ENCODE data around the gene MMP21. TPM values are rescaled to one million over a fixed set of nuclear protein-coding genes. Genes with fewer than 3 reads are reported as not detected.

Gene MMP21
- total and polyA plus RNA-seq, 2 donors (not counting 1 experiment from before 2014, with no cell fraction given), result 0.05 to 0.17 TPM

- H3K4me2 ChIP-seq (ENCODE audit: extremely low read depth, insufficient read depth, low read length), result no peak overlapping the region
- H3K9me3 ChIP-seq (ENCODE audit: control insufficient read depth, insufficient read depth, low read depth, low read length), result no peaks in the 10 kb centered on the region
- no peak overlapping the region for H3K9ac ChIP-seq (ENCODE audit: insufficient read depth, low read length)
- H3K27me3 ChIP-seq (ENCODE audit: control insufficient read depth, insufficient read depth, low read length), result no peaks in the 10 kb centered on the region
- no peaks in the 10 kb centered on the region for H4K20me1 ChIP-seq (ENCODE audit: control insufficient read depth, extremely low read depth, insufficient read depth, low read length)
- no peaks in the 10 kb centered on the region for H3K79me2 ChIP-seq (ENCODE audit: control insufficient read depth, insufficient read depth, low read length)
- no peak for TF ChIP-seq EZH2 (IDR thresholded peaks at IDR 0.05; ENCODE audit: low read length, missing control alignments)
- TF ChIP-seq CTCF (conservative IDR thresholded peaks at IDR 0.05 in 1 of 2, IDR thresholded peaks at IDR 0.05 in 1 of 2; ENCODE audit: low read depth in 1 of 2, low read length in 2 of 2), result no peak
- no peak overlapping the region for H3K4me3 ChIP-seq (replicated peaks in 1 of 4; ENCODE audit: control extremely low read depth in 1 of 4, insufficient read depth in 1 of 4, low read depth in 3 of 4, low read length in 4 of 4)
- H3K4me1 ChIP-seq (ENCODE audit: control insufficient read depth, extremely low read depth, insufficient read depth, low read length), result no peaks in the 10 kb centered on the region
- H3K36me3 ChIP-seq (ENCODE audit: control insufficient read depth, insufficient read depth, low read length), result peaks cover 5% of the 10 kb centered on the region
- no peak overlapping the region for H3K27ac ChIP-seq (ENCODE audit: insufficient read depth, low read length)
- no peak overlapping the region for H2AFZ ChIP-seq (ENCODE audit: low read length)
- DNase-seq (ENCODE audit: low read depth in 2 of 2), result no peak
Measured at GRCh38 chr10:125738206-125738605, 37.4 kb downstream of the MMP21 start.

- no peaks in the 10 kb centered on the region for H4K20me1 ChIP-seq (ENCODE audit: control insufficient read depth, extremely low read depth, insufficient read depth, low read length)
- H3K79me2 ChIP-seq (ENCODE audit: control insufficient read depth, insufficient read depth, low read length), result no peaks in the 10 kb centered on the region
- no peak overlapping the region for H3K27ac ChIP-seq (ENCODE audit: insufficient read depth, low read length)
- H3K36me3 ChIP-seq (ENCODE audit: control insufficient read depth, insufficient read depth, low read length), result peaks cover 3% of the 10 kb centered on the region
- no peak overlapping the region for H3K4me3 ChIP-seq (replicated peaks in 1 of 4; ENCODE audit: control extremely low read depth in 1 of 4, insufficient read depth in 1 of 4, low read depth in 3 of 4, low read length in 4 of 4)
- no peak overlapping the region for H3K4me2 ChIP-seq (ENCODE audit: extremely low read depth, insufficient read depth, low read length)
- H3K27me3 ChIP-seq (ENCODE audit: control insufficient read depth, insufficient read depth, low read length), result no peaks in the 10 kb centered on the region
- no peak for DNase-seq (ENCODE audit: low read depth in 2 of 2)
- no peaks in the 10 kb centered on the region for H3K9me3 ChIP-seq (ENCODE audit: control insufficient read depth, insufficient read depth, low read depth, low read length)
- TF ChIP-seq CTCF (conservative IDR thresholded peaks at IDR 0.05 in 1 of 2, IDR thresholded peaks at IDR 0.05 in 1 of 2; ENCODE audit: low read depth in 1 of 2, low read length in 2 of 2) (peak in 1 of 2 donors; percentile 19), EZH2 (IDR thresholded peaks at IDR 0.05; ENCODE audit: low read length, missing control alignments) (no peak)
- no peak overlapping the region for H2AFZ ChIP-seq (ENCODE audit: low read length)
- no peaks in the 10 kb centered on the region for H3K4me1 ChIP-seq (ENCODE audit: control insufficient read depth, extremely low read depth, insufficient read depth, low read length)
- no peak overlapping the region for H3K9ac ChIP-seq (ENCODE audit: insufficient read depth, low read length)
Measured at GRCh38 chr10:125734823-125735222, 40.8 kb downstream of the MMP21 start.

GRCh38 chr10:125734148-125734547 lies 41.5 kb downstream of the MMP21 start:
- H3K27me3 ChIP-seq (ENCODE audit: control insufficient read depth, insufficient read depth, low read length), result no peaks in the 10 kb centered on the region
- no peaks in the 10 kb centered on the region for H3K4me1 ChIP-seq (ENCODE audit: control insufficient read depth, extremely low read depth, insufficient read depth, low read length)
- H3K9me3 ChIP-seq (ENCODE audit: control insufficient read depth, insufficient read depth, low read depth, low read length), result no peaks in the 10 kb centered on the region
- H4K20me1 ChIP-seq (ENCODE audit: control insufficient read depth, extremely low read depth, insufficient read depth, low read length), result no peaks in the 10 kb centered on the region
- H2AFZ ChIP-seq (ENCODE audit: low read length), result no peak overlapping the region
- no peak overlapping the region for H3K27ac ChIP-seq (ENCODE audit: insufficient read depth, low read length)
- peaks cover 9% of the 10 kb centered on the region for H3K36me3 ChIP-seq (ENCODE audit: control insufficient read depth, insufficient read depth, low read length)
- no peak overlapping the region for H3K9ac ChIP-seq (ENCODE audit: insufficient read depth, low read length)
- H3K79me2 ChIP-seq (ENCODE audit: control insufficient read depth, insufficient read depth, low read length), result no peaks in the 10 kb centered on the region
- no peak overlapping the region for H3K4me3 ChIP-seq (replicated peaks in 1 of 4; ENCODE audit: control extremely low read depth in 1 of 4, insufficient read depth in 1 of 4, low read depth in 3 of 4, low read length in 4 of 4)
- TF ChIP-seq CTCF (conservative IDR thresholded peaks at IDR 0.05 in 1 of 2, IDR thresholded peaks at IDR 0.05 in 1 of 2; ENCODE audit: low read depth in 1 of 2, low read length in 2 of 2), result no peak
- no peak for TF ChIP-seq EZH2 (IDR thresholded peaks at IDR 0.05; ENCODE audit: low read length, missing control alignments)
- no peak overlapping the region for H3K4me2 ChIP-seq (ENCODE audit: extremely low read depth, insufficient read depth, low read length)
- no peak for DNase-seq (ENCODE audit: low read depth in 2 of 2)
